HG02798 (cell line): ENCODE data around the gene PDGFRB.

Source experiments
- ATAC-seq: cut with Tn5 transposase; IDR thresholded peaks from one replicate; pipeline ENCODE4 v1.9.1; 2021; ENCODE audit warnings: mild to moderate bottlenecking; ENCODE audit not compliant: unreplicated experiment, poor library complexity

PDGFRB gene

DNA sequence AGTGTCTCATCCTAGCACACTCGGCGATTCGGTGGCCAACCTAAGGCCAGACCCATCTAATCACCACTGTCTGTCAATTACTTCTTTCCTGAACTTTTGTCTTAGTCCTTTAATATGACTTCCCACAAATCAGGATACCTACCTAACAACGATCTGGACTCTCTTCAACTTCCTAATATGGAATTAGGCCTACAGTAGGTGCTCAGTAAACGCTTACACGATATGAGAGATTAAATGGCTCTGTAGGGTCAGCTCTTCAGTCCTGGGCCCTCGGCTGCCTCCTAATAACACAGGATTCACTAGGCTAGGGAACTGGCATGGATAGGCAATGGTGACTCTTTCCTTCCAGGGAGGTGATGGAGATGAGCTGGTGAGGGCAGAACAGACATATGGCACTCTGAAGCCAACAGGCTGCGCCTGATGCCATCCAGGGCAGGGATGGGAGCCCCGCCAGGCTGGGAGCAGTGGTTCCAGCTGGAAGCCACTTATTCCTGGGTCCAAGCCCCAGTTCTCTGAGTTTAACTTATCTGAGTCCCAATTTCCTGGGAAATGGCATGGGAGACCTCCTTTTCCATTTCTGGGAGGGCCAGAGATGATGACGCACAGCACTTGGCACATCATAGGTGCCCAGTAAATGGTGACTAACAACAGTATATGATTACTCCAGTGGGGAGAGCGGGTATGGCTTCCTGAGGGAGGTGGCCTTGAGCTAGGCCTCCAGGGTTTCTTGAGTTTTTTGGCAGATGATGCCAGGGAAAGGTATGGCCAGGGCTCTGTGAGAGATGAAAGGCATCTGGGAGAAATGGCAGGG, 7.3 kb downstream of the PDGFRB start:
- no peak for ATAC-seq

- ATAC-seq, result no peak
These were observed 8.0 kb downstream of the PDGFRB start for GRCh38 chr5:150147670-150148069.

GRCh38 chr5:150146862-150147601, 8.6 kb downstream of the PDGFRB start:
- ATAC-seq, result no peak

GRCh38 chr5:150146235-150146634, 9.4 kb downstream of the PDGFRB start:
- no peak for ATAC-seq

- ATAC-seq, result no peak
These were observed 10.8 kb downstream of the PDGFRB start for GRCh38 chr5:150144879-150145278.

GRCh38 chr5:150144246-150144801, 11.3 kb downstream of the PDGFRB start:
- ATAC-seq, result no peak

DNA sequence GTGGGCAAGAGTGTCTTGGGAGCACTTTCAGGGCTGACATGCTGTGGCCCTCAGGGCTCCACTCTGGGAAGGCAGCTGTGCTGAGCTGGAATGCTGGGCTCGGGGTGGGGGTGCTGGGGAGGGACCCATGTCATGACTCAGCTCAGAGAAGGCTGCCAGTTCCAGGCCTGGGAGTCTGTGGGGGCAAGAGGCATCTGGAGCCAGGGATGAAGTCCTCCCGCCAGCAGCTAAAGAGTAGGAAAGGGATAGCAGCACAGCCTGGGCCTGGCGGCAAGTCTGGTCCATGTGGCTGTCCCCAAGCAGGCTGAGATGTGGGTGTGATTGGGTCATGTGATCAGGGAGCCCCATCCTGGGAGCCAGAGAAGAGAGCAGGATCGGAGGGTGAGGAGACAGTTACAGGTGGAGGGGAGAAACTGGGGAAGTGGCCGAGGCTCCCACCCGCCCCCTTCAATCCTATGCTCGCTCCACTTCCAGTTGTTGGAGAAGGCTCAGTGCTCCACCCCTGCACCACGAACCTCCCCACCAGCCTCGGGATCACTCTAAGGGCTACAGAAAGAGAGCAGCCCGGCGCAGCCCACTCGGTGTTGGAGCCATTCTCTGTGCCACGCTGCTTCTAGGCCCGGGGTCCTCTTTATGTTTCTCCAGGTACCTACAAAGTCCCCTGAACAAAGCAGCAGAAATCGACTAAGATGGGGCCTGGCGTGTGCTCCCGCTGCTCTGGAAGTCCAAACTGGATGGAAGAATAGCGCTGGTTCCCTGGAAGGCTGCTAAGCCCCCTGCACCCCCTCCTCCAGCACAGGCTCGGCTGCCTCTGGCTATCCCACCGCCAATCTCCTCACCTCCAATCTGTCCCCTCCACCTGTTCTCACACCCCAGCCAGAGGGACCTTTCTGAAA, 12.0 kb downstream of the PDGFRB start:
- no peak for ATAC-seq

- no peak for ATAC-seq
These were observed 12.7 kb downstream of the PDGFRB start for GRCh38 chr5:150142959-150143349.

DNA sequence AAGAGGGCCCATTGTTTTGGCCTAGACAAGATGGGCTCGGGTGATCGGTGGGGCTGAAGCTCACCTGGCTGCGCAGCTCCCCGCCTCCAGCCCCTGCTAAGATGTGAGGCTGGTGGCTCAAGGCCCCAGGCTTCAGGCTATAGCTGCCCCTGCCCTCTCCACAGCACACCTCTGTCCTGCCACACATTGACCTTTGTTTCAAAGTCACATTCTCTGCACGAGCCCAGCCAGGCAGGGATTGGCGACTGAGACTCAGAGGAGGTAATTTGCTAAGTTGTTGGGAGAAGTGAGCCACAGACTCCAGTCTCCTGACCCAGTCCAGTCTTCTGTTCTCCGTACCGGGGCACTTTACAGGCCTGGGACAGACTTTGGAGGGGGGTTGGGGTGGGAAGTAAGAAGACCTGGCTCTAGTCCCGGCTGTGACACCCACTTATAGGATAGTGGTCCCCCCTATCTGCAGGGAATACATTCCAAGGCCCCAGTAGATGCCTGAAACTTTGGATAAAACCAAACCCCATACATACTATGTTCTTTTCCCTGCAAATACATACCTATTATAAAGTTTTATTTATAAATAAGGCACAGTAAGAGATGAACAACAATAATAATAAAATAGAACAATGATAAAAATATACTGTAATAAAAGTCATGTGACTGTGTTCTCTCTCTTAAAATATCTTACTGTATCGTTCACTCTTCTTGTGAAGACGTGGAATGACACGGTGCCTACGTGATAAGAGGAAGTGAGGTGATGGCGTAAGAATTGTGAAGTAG, 13.3 kb downstream of the PDGFRB start:
- ATAC-seq, result no peak

GRCh38 chr5:150141544-150142184, 14.0 kb downstream of the PDGFRB start:
- no peak for ATAC-seq

- no peak for ATAC-seq
These were observed 14.8 kb downstream of the PDGFRB start for GRCh38 chr5:150140830-150141229.

DNA sequence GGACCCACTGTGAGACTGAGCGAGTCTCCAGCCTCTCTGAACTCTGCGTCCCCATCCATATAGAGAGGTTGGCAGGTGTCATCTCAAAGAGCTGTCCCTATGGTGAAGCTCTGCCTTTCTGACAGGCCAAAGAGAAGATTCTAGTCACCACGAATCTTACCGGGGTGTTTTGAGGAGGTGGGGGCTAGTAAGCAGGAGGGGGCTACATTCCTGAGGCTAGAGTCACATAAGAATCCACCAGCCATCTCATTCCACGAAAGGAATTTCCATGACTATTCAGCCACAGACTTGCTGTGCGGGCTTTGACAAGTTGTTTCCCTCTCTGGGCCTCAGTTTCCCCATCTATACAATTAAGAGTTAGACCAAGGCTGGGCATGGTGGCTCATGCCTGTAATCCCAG, 16.3 kb downstream of the PDGFRB start:
- ATAC-seq, result no peak

DNA sequence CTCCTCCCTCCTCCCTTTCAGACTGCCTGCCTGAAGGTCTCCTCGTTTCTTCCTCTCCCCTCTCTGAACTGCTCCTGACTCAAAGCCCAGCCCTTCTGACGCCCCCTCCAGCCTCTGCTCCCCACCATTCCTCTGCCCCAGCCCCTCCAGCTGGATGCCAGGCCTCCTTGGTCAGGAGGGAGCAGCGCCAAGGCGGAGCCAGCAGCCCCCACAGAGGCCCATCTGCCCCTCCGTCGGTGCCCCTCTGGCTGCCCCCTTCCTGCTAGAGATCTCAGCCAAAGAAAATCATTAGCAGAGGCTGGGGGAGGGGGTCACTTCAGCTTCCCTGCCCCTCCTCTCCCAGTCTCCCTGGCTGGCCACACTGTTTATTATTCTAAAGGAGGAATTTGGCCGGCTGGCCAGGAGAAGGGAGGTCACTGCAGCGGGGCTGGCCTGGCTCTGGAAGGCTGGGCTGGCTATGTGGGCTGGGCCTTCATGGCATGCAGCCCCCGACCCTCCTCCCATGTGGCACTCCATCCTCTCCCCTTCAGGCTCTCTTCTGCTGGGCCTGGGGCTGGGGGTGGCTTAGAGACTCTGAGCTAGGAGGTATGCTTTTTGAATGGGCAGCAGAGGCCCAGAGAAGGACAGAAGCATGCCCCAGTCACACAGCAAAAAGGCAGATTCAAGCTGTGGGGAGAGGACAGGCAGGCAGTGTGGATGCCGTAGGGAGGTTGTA, 16.9 kb downstream of the PDGFRB start:
- no peak for ATAC-seq

DNA sequence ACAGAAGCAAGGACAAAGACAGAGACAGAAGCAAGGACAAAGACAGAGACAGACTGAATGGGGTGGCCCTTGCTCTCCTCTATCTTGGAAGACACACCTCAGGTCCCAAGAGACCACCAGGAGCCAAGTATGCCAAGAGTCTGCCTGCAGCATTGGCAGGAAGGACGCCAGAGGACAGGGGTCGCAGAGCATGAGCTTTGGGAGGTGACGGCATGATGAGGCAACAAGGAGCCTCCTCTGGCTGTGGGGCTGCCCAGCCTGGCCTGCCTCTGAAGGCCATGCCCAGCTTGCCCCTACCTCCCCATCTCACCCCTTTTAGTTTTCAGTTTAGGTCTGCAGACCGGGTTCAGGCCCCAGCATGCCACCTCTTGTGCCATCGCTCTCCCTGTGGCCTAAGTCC, 17.6 kb downstream of the PDGFRB start:
- ATAC-seq, result no peak

- no peak for ATAC-seq
These were observed 18.3 kb downstream of the PDGFRB start for GRCh38 chr5:150137168-150137957.

GRCh38 chr5:150136305-150137167, 19.1 kb downstream of the PDGFRB start:
- no peak for ATAC-seq
